Astrocyte of the hippocampus (primary cell): ENCODE results near the gene CLASP1.
A peak's percentile ranks its signal among the peaks of the same experiment; 100 is the strongest.
"Not testable (repeated sequence)": the region's sequence is repeated elsewhere in the genome, so short reads cannot be mapped to it uniquely, and the experiment has no call there.

Experiments used
- DNase-seq: peaks from one replicate; pipeline ENCODE4 v3.0.0; 2011; ENCODE audit warnings: low read depth, low spot score

The CLASP1 gene

GRCh38 chr2:121475811-121476571 lies 173.3 kb downstream of the CLASP1 start:
- DNase-seq, result no peak

GRCh38 chr2:121473512-121473911 lies 175.8 kb downstream of the CLASP1 start:
- no peak for DNase-seq

- no peak for DNase-seq
Measured at GRCh38 chr2:121472470-121472993, 176.7 kb downstream of the CLASP1 start.

- peak; percentile 84 for DNase-seq
Measured at GRCh38 chr2:121471532-121472469, 177.5 kb downstream of the CLASP1 start.

GRCh38 chr2:121470917-121471316 lies 178.3 kb downstream of the CLASP1 start:
- DNase-seq, result no peak

- DNase-seq, result no peak
Measured at GRCh38 chr2:121469356-121469755, 179.9 kb downstream of the CLASP1 start.

- DNase-seq, result no peak
Measured at GRCh38 chr2:121468936-121469335, 180.3 kb downstream of the CLASP1 start.

- no peak for DNase-seq
Measured at GRCh38 chr2:121459291-121459690, 190.0 kb downstream of the CLASP1 start.

- no peak for DNase-seq
Measured at GRCh38 chr2:121456325-121456724, 192.9 kb downstream of the CLASP1 start.

- no peak for DNase-seq
Measured at GRCh38 chr2:121455446-121455845, 193.8 kb downstream of the CLASP1 start.

- DNase-seq, result no peak
Measured at GRCh38 chr2:121454549-121455090, 194.6 kb downstream of the CLASP1 start.

GRCh38 chr2:121451398-121451797 lies 197.9 kb downstream of the CLASP1 start:
- DNase-seq, result no peak

- no peak for DNase-seq
Measured at GRCh38 chr2:121450301-121450700, 199.0 kb downstream of the CLASP1 start.

GRCh38 chr2:121446647-121447241 lies 202.5 kb downstream of the CLASP1 start:
- DNase-seq, result no peak

GRCh38 chr2:121442889-121443288 lies 206.4 kb downstream of the CLASP1 start:
- DNase-seq, result no peak

GRCh38 chr2:121438290-121438689 lies 211.0 kb downstream of the CLASP1 start:
- not testable (repeated sequence) for DNase-seq

- no peak for DNase-seq
Measured at GRCh38 chr2:121436918-121437317, 212.3 kb downstream of the CLASP1 start.

GRCh38 chr2:121435790-121436189 lies 213.5 kb downstream of the CLASP1 start:
- no peak for DNase-seq

GRCh38 chr2:121431214-121431613 lies 218.0 kb downstream of the CLASP1 start:
- DNase-seq, result no peak

- no peak for DNase-seq
Measured at GRCh38 chr2:121429927-121430520, 219.2 kb downstream of the CLASP1 start.
